Measurements from ENCODE around the gene GNMT.
"Not testable (repeated sequence)": the region's sequence is repeated elsewhere in the genome, so short reads cannot be mapped to it uniquely, and the experiment has no call there.

- TF ChIP-seq CTCF (IDR thresholded peaks at IDR 0.05; ENCODE audit: low read depth, low read length); EZH2phosphoT487 (IDR thresholded peaks at IDR 0.05; ENCODE audit: low read depth): not testable (repeated sequence)
Observed at GRCh38 chr6:42941356-42941755, 19.2 kb upstream of the GNMT start.
